CD8-positive, alpha-beta memory T cell (primary cell): ENCODE measurements around the gene DISC1. TPM values are rescaled to one million over a fixed set of nuclear protein-coding genes. Genes with fewer than 3 reads are reported as not detected.

ENCODE experiments used
- CTCF ChIA-PET: fragments of 350-600 bp; sonication (Branson Sonifier 250); formaldehyde crosslinking; loops from one replicate; lab custom pipeline; 2021; ENCODE audit warnings: antibody characterized with exemption; lab: Charles Lee
- POLR2A ChIA-PET: fragments of 350-600 bp; sonication (Branson Sonifier 250); formaldehyde crosslinking; loops from one replicate; lab custom pipeline; 2021; ENCODE audit warnings: antibody characterized with exemption; lab: Charles Lee
- DNase-seq, 5 donors: peaks; one replicate each; pipeline versions ENCODE4 v3.0.0 to v3.0.0-alpha.2; 2020 to 2022; ENCODE audit warnings: mixed read lengths in 1 of 5
- H3K27ac ChIP-seq: one replicate; pipeline ENCODE4 v1.7.0; 2013; ENCODE audit warnings: low read depth, mild to moderate bottlenecking, low read length, moderate library complexity
- H3K27me3 ChIP-seq: 2 replicates; pipeline ENCODE4 v1.7.0; 2013; ENCODE audit warnings: low read length, mild to moderate bottlenecking; ENCODE audit not compliant: insufficient read depth, poor library complexity, severe bottlenecking
- H3K36me3 ChIP-seq: 2 replicates; pipeline ENCODE4 v1.7.0; 2013; ENCODE audit warnings: mild to moderate bottlenecking, low read length, moderate library complexity; ENCODE audit not compliant: insufficient read depth
- H3K4me1 ChIP-seq: 2 replicates; pipeline ENCODE4 v1.7.0; 2013; ENCODE audit warnings: mild to moderate bottlenecking, low read length, moderate library complexity; ENCODE audit not compliant: insufficient read depth
- H3K4me3 ChIP-seq: 2 replicates; pipeline ENCODE4 v1.7.0; 2013; ENCODE audit warnings: mild to moderate bottlenecking, low read length
- H3K9me3 ChIP-seq: 2 replicates; pipeline ENCODE4 v1.7.0; 2013; ENCODE audit warnings: mild to moderate bottlenecking, low read length
- H3K27ac Mint-ChIP-seq, 8 donors: one replicate each; pipeline ENCODE4 v1.8.0; 2020 to 2021; ENCODE audit warnings: mixed read lengths in 8 of 8, mild to moderate bottlenecking in 6 of 8, inconsistent platforms in 3 of 8, moderate library complexity in 3 of 8
- H3K27me3 Mint-ChIP-seq, 2 donors: one replicate each; pipeline ENCODE4 v1.8.0; 2020 to 2021; ENCODE audit warnings: mixed read lengths in 2 of 2, mild to moderate bottlenecking in 1 of 2, moderate library complexity in 1 of 2
- H3K36me3 Mint-ChIP-seq, 3 donors: one replicate each; pipeline ENCODE4 v1.8.0; 2020 to 2021; ENCODE audit warnings: mixed read lengths in 3 of 3, inconsistent platforms in 1 of 3, mild to moderate bottlenecking in 1 of 3
- H3K4me1 Mint-ChIP-seq, 3 donors: one replicate each; pipeline ENCODE4 v1.8.0; 2020 to 2021; ENCODE audit warnings: mixed read lengths in 3 of 3, inconsistent platforms in 1 of 3, mild to moderate bottlenecking in 1 of 3
- H3K4me3 Mint-ChIP-seq, 7 donors: one replicate each; pipeline ENCODE4 v1.8.0; 2020 to 2021; ENCODE audit warnings: mixed read lengths in 7 of 7, mild to moderate bottlenecking in 6 of 7, moderate library complexity in 4 of 7, inconsistent platforms in 2 of 7
- H3K9me3 Mint-ChIP-seq, 5 donors: one replicate each; pipeline ENCODE4 v1.8.0; 2020 to 2022; ENCODE audit warnings: mixed read lengths in 5 of 5, mild to moderate bottlenecking in 3 of 5, moderate library complexity in 2 of 5, inconsistent platforms in 1 of 5
- polyA plus RNA-seq: library from polyadenylated mRNA; unstranded; fragments of 300-500 nt; fragmentation: Illumina TruSeq; gene quantifications from one replicate; pipeline ENCODE4 v1.2.3, GENCODE V29; 2021
- total RNA-seq, 2 experiments: library from RNA; stranded (reverse); gene quantifications; one replicate each; pipeline ENCODE4 v1.2.3, GENCODE V29; 2021

The DISC1 gene
- total and polyA plus RNA-seq, 3 experiments from 2014 or later, result 0.60 to 2.4 (median 1.0) TPM

GRCh38 chr1:231677442-231677841 is 50.9 kb downstream of the DISC1 start:
- no peaks in the 10 kb centered on the region for H3K36me3 ChIP-seq
- peaks cover 19 to 40% (median 27%) of the 10 kb centered on the region in 3 donors for H3K4me1 Mint-ChIP-seq
- POLR2A ChIA-PET, result no interaction called here
- peaks cover 16% of the 10 kb centered on the region for H3K4me1 ChIP-seq
- H3K4me3 ChIP-seq, result no peak overlapping the region
- H3K27me3 ChIP-seq, result no peaks in the 10 kb centered on the region
- DNase-seq, result no peak
- H3K27ac Mint-ChIP-seq, result no peak overlapping the region
- H3K9me3 ChIP-seq, result no peaks in the 10 kb centered on the region
- CTCF ChIA-PET, result no interaction called here
- H3K4me3 Mint-ChIP-seq, result no peak overlapping the region
- H3K36me3 Mint-ChIP-seq, result peaks cover 1 to 11% (median 7%) of the 10 kb centered on the region in 3 donors
- H3K27ac ChIP-seq, result no peak overlapping the region
- peaks cover 0 to 4% (median 0%) of the 10 kb centered on the region in 5 donors for H3K9me3 Mint-ChIP-seq
- H3K27me3 Mint-ChIP-seq, result peaks cover 0 to 4% of the 10 kb centered on the region in 2 donors

DNA sequence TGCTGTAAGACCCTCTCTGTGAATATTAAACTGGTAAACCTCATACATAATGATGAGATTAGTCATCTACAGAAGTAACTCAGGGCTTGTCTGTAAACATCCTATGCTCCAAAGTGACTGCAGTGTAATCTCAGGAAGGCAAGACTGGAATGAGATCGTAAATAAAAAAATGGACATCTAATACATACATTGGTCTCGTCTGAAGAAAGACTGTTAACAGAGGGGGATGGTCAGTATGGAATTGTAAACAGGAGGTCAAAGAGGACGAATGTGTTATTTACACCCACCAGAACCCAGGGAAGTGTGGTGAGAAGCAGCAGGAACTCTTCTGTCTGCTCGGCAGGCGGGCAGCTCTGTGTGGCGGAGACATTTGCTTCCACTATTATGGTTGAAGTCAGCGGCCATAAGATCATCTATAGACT is 51.4 kb downstream of the DISC1 start:
- DNase-seq, result no peak
- Mint-ChIP-seq H3K36me3 (peaks cover 1 to 11% (median 7%) of the 10 kb centered on the region in 3 donors), H3K4me3 (no peak overlapping the region), H3K9me3 (peaks cover 0 to 4% (median 0%) of the 10 kb centered on the region in 5 donors), H3K4me1 (peaks cover 17 to 37% (median 25%) of the 10 kb centered on the region in 3 donors), H3K27ac (no peak overlapping the region), H3K27me3 (peaks cover 0 to 4% of the 10 kb centered on the region in 2 donors)
- Histone ChIP-seq H3K36me3 (no peaks in the 10 kb centered on the region), H3K27me3 (no peaks in the 10 kb centered on the region), H3K4me1 (peaks cover 16% of the 10 kb centered on the region), H3K9me3 (no peaks in the 10 kb centered on the region), H3K27ac (no peak overlapping the region), H3K4me3 (no peak overlapping the region)
- ChIA-PET CTCF (no interaction called here), POLR2A (no interaction called here)

- Mint-ChIP-seq H3K4me3 (no peak overlapping the region), H3K9me3 (peaks cover 0 to 4% (median 0%) of the 10 kb centered on the region in 5 donors), H3K4me1 (peaks cover 16 to 34% (median 20%) of the 10 kb centered on the region in 3 donors), H3K36me3 (peaks cover 1 to 11% (median 7%) of the 10 kb centered on the region in 3 donors), H3K27ac (no peak overlapping the region), H3K27me3 (peaks cover 0 to 4% of the 10 kb centered on the region in 2 donors)
- Histone ChIP-seq H3K36me3 (no peaks in the 10 kb centered on the region), H3K4me3 (no peak overlapping the region), H3K4me1 (peaks cover 13% of the 10 kb centered on the region), H3K27ac (no peak overlapping the region), H3K9me3 (no peaks in the 10 kb centered on the region), H3K27me3 (no peaks in the 10 kb centered on the region)
- ChIA-PET POLR2A (no interaction called here), CTCF (no interaction called here)
- DNase-seq, result no peak
These were observed 52.5 kb downstream of the DISC1 start for GRCh38 chr1:231679109-231679508.

DNA sequence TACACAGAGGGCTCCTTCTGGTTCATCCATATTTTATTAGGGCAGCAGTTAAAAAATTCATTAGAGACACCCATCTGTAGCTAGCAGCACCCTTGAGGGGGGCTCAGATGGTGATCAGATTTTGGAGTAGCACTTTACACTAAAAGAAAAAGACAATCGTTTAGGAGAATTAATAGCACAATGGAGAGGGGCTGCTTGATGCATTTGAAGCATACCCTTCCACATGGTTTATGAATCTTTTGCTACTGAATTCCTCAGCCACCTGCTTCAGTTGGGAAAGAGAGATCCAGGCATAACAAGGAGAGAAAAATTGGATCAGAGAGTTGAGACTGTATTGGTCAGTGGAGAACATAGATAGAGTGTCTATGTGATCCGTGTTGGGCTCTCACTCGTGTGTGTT is 54.4 kb downstream of the DISC1 start:
- H3K4me1 Mint-ChIP-seq, result peaks cover 3 to 16% (median 4%) of the 10 kb centered on the region in 3 donors
- H3K4me3 Mint-ChIP-seq, result no peak overlapping the region
- ChIA-PET CTCF (no interaction called here), POLR2A (no interaction called here)
- no peaks in the 10 kb centered on the region for H3K36me3 ChIP-seq
- no peak overlapping the region for H3K4me3 ChIP-seq
- peaks cover 0 to 4% (median 0%) of the 10 kb centered on the region in 5 donors for H3K9me3 Mint-ChIP-seq
- no peaks in the 10 kb centered on the region for H3K27me3 ChIP-seq
- H3K27me3 Mint-ChIP-seq, result peaks cover 0 to 1% of the 10 kb centered on the region in 2 donors
- peaks cover 1 to 10% (median 7%) of the 10 kb centered on the region in 3 donors for H3K36me3 Mint-ChIP-seq
- no peaks in the 10 kb centered on the region for H3K4me1 ChIP-seq
- DNase-seq, result no peak
- H3K9me3 ChIP-seq, result no peaks in the 10 kb centered on the region
- H3K27ac ChIP-seq, result no peak overlapping the region
- H3K27ac Mint-ChIP-seq, result no peak overlapping the region

DNA sequence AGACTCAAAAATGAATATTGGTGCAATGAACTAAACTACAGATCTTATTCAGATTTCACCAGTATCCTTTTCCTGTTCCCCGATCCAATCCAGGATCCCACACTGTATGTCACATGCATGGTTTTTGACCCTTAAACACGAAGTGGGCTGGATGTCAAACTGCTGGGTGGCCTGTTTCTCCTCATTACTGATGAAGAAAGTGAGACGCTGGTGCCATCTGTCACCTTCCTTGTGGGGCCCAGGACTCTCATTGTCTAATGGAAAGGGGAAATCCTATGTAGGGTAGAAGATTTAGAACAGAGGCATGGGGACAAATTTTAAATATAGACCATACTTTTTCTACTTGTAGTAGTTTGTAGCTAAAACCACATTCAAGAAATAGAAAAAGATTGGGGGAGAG is 56.2 kb downstream of the DISC1 start:
- Mint-ChIP-seq H3K27ac (peak overlapping the region in 1 of 8 donors; percentile 51), H3K36me3 (peaks cover 3 to 12% (median 7%) of the 10 kb centered on the region in 3 donors), H3K4me3 (no peak overlapping the region), H3K4me1 (peaks cover 0 to 11% (median 4%) of the 10 kb centered on the region in 3 donors), H3K9me3 (peaks cover 3 to 11% (median 8%) of the 10 kb centered on the region in 5 donors), H3K27me3 (peaks cover 0 to 1% of the 10 kb centered on the region in 2 donors)
- H3K36me3 ChIP-seq, result no peaks in the 10 kb centered on the region
- POLR2A ChIA-PET, result no interaction called here
- H3K4me1 ChIP-seq, result no peaks in the 10 kb centered on the region
- H3K27ac ChIP-seq, result no peak overlapping the region
- CTCF ChIA-PET, result no interaction called here
- H3K4me3 ChIP-seq, result no peak overlapping the region
- DNase-seq, result no peak
- no peaks in the 10 kb centered on the region for H3K27me3 ChIP-seq
- no peaks in the 10 kb centered on the region for H3K9me3 ChIP-seq

DNA sequence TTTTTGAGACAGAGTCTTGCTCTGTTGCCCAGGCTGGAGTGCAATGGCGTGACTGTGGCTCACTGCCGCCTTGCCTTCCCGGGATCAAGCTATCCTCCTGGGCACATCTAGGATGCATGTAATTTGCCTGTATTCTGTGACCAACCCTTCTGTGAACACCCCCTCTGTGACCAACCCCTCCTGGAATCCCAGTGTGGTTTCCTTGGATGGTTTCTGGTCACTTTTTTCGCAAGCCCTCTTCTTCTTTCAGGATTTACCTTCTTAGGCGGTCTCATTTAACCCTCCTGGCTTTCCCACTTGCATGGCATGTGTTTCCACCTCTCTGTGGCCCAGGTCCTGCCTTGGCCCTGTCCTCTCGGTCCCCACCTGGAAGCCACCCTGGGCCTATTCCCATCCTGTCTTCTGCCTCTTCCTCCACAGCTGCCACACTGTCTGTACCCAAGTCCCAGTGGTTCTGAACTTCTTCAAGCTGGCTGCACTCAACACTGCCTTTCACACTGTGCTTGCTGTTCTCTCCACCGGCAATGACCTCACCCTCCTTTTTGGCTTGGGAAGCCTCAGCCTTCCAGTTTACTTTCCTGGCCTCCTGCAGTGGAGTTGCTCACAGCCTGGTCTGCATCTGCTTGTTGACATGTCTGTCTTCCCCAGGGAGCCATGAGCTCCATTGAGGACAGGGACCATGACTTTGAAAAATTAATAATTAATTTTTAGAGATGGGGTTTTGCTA is 57.0 kb downstream of the DISC1 start:
- peaks cover 3 to 18% (median 3%) of the 10 kb centered on the region in 3 donors for H3K36me3 Mint-ChIP-seq
- no peaks in the 10 kb centered on the region for H3K9me3 ChIP-seq
- H3K36me3 ChIP-seq, result no peaks in the 10 kb centered on the region
- H3K27ac Mint-ChIP-seq, result peak overlapping the region in 1 of 8 donors; percentile 23
- POLR2A ChIA-PET, result no interaction called here
- no peak for DNase-seq
- H3K4me3 ChIP-seq, result no peak overlapping the region
- CTCF ChIA-PET, result no interaction called here
- H3K27me3 ChIP-seq, result no peaks in the 10 kb centered on the region
- H3K9me3 Mint-ChIP-seq, result peaks cover 3 to 13% (median 8%) of the 10 kb centered on the region in 5 donors
- no peaks in the 10 kb centered on the region for H3K27me3 Mint-ChIP-seq
- peak overlapping the region in 1 of 7 donors; percentile 36 for H3K4me3 Mint-ChIP-seq
- H3K4me1 Mint-ChIP-seq, result peaks cover 0 to 6% (median 4%) of the 10 kb centered on the region in 3 donors
- H3K27ac ChIP-seq, result no peak overlapping the region
- no peaks in the 10 kb centered on the region for H3K4me1 ChIP-seq

DNA sequence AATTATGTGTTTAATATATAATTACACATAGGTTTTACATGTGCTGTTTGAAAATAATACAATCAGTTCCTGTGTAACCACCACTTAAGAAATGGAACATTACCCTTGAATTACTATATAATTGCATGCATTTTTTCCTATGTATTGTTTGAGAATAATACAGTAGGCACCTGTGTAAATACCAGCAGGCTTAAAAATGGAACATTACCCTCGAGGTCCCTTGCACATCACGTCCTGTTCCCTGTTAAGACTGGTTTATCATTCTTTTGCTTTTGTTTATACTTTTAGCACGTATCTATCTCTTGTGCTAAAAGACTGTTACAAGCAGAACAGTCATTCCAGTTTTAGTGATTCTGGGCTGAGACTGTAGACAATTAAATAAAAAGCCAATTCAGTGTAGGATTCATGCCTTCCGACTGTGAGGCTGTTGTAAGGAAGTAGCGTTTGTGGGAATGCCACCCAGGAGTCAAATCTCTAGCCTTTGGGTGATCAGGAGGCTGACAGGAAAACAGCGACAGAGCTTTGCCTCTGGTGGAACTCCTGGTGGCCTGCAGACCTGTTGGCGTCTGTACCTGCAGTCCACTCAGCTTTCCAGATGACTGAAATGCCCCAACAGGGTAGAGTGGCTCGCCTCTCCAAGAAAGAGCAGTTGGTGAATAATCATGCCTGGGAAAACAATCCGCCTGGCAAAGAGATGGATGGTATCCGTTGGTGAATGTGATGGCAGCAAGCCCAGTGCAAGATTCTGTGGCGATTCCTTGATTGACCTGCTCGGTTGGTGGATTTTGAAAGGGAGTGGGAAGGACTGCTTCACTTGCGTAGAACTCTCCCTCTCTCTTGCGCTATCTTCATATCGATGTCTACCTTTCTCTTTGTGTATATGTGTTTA is 58.0 kb downstream of the DISC1 start:
- peaks cover 0 to 6% (median 4%) of the 10 kb centered on the region in 3 donors for H3K4me1 Mint-ChIP-seq
- no peak overlapping the region for H3K27ac Mint-ChIP-seq
- H3K9me3 Mint-ChIP-seq, result peaks cover 3 to 9% (median 8%) of the 10 kb centered on the region in 5 donors
- ChIA-PET POLR2A (no interaction called here), CTCF (no interaction called here)
- peaks cover 3 to 18% (median 3%) of the 10 kb centered on the region in 3 donors for H3K36me3 Mint-ChIP-seq
- Histone ChIP-seq H3K4me1 (no peaks in the 10 kb centered on the region), H3K36me3 (no peaks in the 10 kb centered on the region), H3K9me3 (no peaks in the 10 kb centered on the region), H3K27me3 (no peaks in the 10 kb centered on the region), H3K27ac (no peak overlapping the region), H3K4me3 (no peak overlapping the region)
- H3K4me3 Mint-ChIP-seq, result no peak overlapping the region
- H3K27me3 Mint-ChIP-seq, result peaks cover 0 to 2% of the 10 kb centered on the region in 2 donors
- DNase-seq, result no peak
